Astrocyte of the cerebellum (primary cell): Measurements from ENCODE around the gene TBC1D22A.
"Not testable (repeated sequence)": the region's sequence is repeated elsewhere in the genome, so short reads cannot be mapped to it uniquely, and the experiment has no call there.

Experiments
- DNase-seq: peaks from one replicate; pipeline ENCODE4 v3.0.0-alpha.2; 2011; ENCODE audit warnings: low read depth
- H3K4me3 ChIP-seq: 2 replicates; pipeline ENCODE4 v1.5.1; 2011; ENCODE audit warnings: mild to moderate bottlenecking, low read depth, low read length, moderate library complexity
- CTCF ChIP-seq: IDR thresholded peaks from 2 replicates; pipeline ENCODE4 v1.5.1; 2012; ENCODE audit warnings: low read length, low read depth, moderate library complexity, mild to moderate bottlenecking; ENCODE audit errors: missing control alignments
- in situ Hi-C: cut with HindIII; loops from 2 replicates; pipeline ENCODE4 v1.10.0; 2017; ENCODE audit warnings: low sequenced_read_pairs

The TBC1D22A gene

GRCh38 chr22:47168441-47168840 lies 406.0 kb downstream of the TBC1D22A start:
- no peak overlapping the region for H3K4me3 ChIP-seq
- no peak for DNase-seq
- no peak for TF ChIP-seq CTCF
- in situ Hi-C loops: no loop called here

GRCh38 chr22:47168900-47169800 lies 406.7 kb downstream of the TBC1D22A start:
- in situ Hi-C loops: no loop called here
- no peak overlapping the region for H3K4me3 ChIP-seq
- TF ChIP-seq CTCF: peak; percentile 16
- no peak for DNase-seq

GRCh38 chr22:47169801-47170140 lies 407.3 kb downstream of the TBC1D22A start:
- no peak overlapping the region for H3K4me3 ChIP-seq
- DNase-seq: no peak
- in situ Hi-C loops: no loop called here
- TF ChIP-seq CTCF: no peak

DNA sequence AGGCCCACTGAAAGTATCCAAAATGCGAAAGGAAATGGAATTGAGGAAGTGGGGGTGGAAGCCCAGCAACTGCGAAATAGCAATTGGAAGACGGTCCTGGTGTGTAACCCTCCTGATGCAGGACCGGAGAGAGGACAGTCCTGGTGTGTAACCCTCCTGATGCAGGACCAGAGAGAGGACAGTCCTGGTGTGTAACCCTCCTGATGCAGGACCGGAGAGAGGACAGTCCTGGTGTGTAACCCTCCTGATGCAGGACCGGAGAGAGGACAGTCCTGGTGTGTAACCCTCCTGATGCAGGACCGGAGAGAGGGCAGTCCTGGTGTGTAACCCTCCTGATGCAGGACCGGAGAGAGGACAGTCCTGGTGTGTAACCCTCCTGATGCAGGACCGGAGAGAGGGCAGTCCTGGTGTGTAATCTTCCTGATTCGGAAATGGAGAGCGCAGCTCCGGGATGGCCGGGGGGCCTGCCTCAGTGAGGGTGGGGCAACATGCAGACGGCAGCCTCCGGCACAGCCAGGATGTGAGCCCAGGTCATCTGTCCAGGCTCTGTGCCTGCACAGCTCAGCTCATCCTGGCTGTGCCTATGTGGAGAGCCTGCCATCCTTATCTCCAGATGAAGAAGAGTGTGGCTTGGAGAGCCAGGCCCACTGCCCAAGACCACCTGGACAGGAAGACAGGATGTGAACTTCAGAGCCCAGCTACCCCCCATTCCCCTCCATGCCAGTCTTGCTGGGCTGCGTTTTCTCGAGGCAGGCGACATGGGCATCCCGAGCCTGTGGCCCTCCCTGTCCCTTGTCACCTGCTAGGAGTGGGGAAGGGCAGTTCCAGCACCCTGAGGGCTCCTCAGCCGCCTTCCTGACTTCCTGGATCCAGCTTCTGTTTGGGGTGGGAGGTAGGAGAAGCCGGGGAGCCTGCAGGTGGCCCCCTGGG lies 408.3 kb downstream of the TBC1D22A start:
- DNase-seq, H3K4me3 ChIP-seq, in situ Hi-C loops: not testable (repeated sequence)

- in situ Hi-C loops: no loop called here
- no peak for TF ChIP-seq CTCF
- no peak for DNase-seq
- H3K4me3 ChIP-seq: no peak overlapping the region
These were observed 409.2 kb downstream of the TBC1D22A start for GRCh38 chr22:47171441-47172221.

DNA sequence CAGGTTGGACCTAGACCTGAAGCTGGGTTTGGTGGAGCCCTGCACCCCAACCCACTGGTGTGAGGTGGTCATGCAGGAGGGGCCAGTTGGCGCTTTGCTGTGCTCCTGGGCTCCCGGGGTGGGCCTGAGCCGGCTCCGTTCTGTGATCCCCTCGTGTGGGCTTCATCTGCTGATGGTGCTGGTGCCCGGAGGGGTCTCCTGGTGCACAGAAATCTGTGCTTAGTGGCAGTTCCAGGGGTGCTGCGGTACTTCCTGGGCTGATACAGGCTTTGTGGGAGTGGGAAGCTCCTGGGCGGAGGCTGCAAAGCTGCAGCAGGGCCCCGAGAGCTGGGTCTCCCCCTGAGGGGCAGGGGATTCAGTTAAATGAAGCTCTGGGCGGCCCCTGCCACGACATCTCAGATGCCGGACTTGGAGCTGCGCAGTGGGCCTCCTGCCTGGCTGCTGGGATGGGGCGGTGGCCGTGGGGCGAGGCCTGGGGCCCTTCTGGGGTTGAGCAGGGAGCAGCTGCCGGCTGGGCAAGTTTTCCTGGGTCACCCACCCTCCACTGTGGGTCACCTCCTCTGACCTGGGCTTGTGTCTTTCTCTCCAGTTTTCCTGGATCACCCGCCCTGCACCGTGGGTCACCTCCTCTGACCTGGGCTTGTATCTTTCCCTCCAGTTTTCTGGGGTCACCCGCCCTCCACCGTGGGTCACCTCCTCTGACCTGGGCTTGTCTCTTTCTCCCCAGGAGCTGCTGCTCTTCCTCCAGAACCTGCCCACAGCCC lies 410.5 kb downstream of the TBC1D22A start:
- H3K4me3 ChIP-seq: no peak overlapping the region
- in situ Hi-C loops: no loop called here
- DNase-seq: no peak
- no peak for TF ChIP-seq CTCF
